GM18505 (cell line): ENCODE data around the gene CMSS1.

Experiments used
- ATAC-seq: cut with Tn5 transposase; IDR thresholded peaks from one replicate; pipeline ENCODE4 v1.9.1; 2021; ENCODE audit not compliant: unreplicated experiment
- POLR2A ChIP-seq: IDR thresholded peaks from 4 replicates; pipeline ENCODE4 v1.6.1; 2011; ENCODE audit warnings: borderline replicate concordance; ENCODE audit not compliant: insufficient read depth, insufficient read length; ENCODE audit errors: extremely low read depth

Gene CMSS1

DNA sequence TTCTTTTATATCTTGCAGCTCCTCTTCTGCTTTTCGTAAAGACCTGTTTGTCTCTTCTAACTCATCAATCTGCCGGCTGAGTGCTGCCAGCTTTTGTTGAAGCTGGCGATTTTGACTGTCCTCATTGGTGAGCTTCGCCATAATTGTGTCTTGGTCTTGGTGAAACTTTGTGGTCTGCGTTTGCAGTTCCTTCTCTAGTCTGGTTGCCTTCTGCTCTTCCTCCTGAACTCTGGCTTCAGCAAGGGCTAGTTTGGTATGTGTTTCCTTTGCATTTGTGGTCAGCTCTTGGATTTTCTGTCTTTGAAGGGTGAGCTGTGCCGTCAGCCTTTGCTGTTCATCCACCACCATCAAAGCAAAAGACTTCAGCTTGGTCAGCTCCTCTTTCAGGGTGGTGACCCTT lies 32.9 kb downstream of the CMSS1 start:
- no peak for ATAC-seq
- TF ChIP-seq POLR2A, result no peak

DNA sequence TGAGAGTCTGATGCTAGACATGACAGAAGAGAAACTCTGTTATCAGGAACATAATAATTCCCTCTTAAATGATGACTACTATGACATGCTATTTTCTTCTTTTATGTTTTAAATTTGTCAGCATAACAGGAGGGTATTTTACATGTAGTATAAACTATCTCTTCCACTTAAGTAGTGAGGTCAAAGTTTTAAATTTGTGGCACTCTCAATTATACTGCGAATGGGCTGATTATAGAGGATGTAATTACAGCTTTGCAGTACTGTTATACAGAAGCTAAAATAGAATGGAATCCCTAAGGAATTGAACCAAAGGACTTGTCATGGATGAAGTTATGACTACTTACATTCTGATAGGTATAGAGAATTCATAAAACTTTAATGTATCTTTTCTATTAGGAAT lies 34.3 kb downstream of the CMSS1 start:
- no peak for ATAC-seq
- no peak for TF ChIP-seq POLR2A

DNA sequence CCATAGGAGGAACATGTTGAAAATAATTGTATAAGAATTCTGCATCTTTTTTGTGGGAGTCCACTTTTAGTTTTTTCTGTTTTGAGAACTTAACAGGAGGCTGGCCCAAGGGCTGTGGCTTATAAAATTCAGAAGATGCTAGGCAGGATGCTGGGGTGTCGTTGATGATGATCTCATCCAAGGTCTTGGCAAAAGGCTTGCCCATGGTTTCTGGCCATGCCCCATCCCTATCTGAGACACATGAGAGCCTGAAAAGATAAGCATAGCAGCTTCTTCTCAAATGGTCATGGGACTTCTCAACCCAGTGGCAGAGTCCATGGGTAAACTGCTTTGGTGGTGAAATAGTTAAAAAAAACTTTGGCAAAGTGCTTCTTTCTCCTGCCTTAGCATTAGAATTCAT lies 35.2 kb downstream of the CMSS1 start:
- ATAC-seq, result no peak
- no peak for TF ChIP-seq POLR2A

DNA sequence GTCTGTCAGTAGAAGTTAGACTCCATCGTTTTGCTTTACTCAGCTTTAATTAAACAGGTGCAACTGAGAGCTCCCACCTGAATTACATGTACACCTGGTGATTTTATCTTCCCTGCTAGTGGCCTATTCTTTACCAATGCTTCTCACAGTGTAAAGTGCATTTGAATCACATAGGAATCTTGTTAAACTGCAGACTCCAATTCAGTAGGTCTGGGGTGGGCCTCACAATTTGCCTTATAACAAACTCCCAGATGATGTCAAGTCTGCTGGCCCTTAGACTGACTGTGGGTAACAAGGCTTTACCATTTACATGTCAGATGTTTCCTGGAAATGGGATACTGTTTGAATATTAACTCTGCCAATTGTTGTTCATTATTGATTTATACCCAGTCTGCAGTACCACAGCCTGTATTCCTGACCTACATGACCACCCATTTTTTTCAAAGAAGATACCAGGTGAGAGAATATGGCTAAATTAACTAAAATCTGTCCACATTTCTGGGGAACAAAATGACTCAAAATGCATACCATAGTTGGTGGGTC lies 37.2 kb downstream of the CMSS1 start:
- no peak for TF ChIP-seq POLR2A
- no peak for ATAC-seq

DNA sequence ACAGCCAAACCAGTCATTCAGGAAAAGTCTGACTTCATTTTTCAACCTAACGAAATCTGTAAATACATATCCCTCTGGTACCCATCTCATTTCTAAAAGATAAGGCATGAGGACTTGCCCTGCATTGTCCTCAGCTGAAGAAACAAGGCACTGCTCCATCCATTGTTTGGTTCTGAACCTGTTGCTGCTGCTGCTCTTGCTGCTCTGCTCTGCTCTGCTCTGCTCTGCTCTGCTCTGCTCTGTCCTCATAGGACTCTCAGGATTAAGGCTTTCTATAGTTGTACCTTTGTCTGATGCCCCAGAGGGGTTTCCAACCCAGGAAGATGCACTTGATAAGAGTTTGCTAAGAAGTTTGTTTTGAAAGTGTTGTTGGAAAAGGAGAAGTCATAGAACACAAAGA lies 38.2 kb downstream of the CMSS1 start:
- no peak for TF ChIP-seq POLR2A
- no peak for ATAC-seq

DNA sequence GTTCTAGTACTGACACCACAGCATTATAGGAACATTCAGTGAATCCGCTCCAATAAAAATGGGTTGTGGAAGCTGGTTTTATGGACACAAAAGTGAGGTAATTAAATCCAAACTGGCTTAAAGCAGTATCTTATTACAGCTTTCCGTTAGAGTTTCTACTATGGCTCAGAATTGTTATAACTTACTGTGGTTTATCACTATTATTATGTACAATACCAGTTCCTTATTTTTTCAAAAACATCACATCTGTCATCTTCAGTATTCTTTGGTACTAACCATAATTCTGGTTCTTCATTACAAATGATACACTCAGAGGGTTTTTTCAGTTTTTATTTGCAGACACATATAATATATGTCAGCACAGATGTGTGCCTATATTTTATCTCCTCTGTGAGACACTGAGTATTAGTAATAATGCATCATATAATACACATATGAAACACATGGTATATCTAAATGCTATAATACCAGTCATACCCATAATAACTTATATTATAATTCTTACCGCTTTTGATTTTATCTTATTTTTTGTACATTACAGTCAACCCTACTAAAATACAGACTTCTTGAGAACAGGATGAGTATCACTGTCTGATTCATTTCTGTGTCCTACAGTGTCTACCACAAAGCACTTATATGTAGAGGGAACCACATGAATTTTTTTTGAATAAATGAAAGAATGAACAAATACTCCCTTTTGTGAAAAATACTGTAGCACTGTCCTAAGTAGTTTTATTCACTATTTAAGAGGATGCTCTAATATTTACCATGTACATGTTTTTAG lies 39.0 kb downstream of the CMSS1 start:
- TF ChIP-seq POLR2A, result no peak
- no peak for ATAC-seq

DNA sequence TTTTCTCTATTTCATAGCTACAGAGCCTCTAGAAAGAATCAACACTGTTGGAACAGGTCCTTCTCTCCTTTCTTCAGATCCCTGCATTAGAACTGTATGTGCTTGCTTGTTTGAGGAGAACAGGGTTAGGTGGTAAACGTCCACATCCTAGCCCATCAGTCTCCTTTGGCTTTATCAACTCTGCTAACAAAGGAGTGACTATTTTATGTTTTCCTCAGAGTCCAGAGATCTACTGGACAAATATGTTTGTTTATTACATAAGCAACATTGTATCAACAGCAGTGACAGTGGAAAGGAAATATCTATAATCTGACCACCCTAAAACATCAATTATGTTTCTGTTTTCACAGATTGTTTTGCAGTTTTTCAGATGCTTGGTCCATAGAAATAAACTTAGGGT lies 39.6 kb downstream of the CMSS1 start:
- no peak for TF ChIP-seq POLR2A
- ATAC-seq, result no peak

DNA sequence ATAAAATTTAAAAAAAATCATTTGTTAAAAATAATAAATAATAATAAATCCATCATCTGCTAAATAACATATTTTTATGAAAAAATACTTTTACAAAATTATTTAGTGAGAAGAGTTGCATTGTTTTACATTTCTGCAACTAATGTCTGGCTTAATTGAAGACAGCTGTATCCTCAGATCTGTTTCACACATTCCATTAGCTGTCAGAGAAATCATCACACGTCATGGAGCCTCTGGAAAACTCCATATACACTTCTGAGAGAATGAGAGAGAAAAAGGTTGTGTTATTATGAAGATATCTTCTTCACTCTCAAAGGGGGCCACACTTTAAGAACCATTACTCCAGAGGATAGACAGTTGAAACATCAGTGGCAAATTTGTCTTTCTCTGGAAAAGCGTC lies 40.8 kb downstream of the CMSS1 start:
- no peak for TF ChIP-seq POLR2A
- ATAC-seq, result no peak

DNA sequence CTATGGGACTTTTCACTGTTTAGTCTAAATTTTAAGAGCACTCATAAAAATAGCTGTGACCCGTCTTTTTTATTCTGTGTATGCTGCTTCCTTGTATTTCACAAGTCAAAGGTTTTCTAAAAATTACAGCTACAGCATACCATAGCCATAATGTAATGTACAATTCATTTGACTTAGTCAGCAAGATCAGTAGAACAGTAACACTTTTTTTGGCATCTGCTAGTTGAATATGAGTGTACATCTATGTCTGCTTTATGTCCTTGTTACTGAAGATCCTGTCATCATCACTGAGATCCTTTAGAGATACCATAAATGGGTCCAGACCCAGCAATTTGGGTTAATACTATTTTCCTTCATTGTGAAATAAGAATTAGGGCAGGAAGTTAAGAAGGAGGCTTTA lies 42.2 kb downstream of the CMSS1 start:
- no peak for ATAC-seq
- no peak for TF ChIP-seq POLR2A

DNA sequence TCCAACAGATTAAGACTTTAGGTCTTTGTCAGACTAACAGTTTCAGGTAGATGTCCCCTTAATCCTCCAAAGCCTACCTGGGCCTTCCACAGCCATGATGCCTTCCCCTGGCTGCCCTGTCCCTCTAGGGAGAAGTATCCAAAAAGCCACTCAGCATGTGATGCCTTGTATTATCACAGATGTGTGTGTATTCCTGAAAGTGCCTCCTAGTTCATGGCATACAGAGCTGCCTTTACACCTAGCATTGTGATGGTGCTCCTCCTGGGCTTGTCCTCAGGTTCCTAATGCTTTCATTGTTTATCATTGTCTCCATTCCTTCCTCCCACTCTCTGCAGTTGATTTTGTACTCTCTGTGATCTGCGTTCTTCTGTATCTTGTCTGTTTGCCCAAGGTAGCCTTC lies 43.6 kb downstream of the CMSS1 start:
- TF ChIP-seq POLR2A, result no peak
- no peak for ATAC-seq

DNA sequence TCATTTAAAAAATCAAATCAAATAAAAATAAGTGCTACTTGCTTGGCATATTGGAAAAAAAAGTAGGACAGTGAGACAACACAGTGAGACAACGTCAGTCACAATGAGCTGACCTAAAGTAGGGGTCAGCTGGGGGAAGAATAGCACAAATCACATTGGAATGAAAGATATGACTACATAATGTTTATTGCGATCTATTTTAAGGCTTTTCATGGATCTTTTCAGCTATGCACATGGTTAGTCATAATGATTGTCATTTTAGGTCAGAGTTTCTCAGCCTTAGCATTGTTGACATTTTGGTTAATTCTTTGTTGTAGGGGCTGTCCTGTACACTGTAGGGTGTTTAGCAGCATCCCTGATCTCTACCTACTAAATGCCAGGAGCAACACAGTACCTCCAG lies 44.5 kb downstream of the CMSS1 start:
- TF ChIP-seq POLR2A, result no peak

DNA sequence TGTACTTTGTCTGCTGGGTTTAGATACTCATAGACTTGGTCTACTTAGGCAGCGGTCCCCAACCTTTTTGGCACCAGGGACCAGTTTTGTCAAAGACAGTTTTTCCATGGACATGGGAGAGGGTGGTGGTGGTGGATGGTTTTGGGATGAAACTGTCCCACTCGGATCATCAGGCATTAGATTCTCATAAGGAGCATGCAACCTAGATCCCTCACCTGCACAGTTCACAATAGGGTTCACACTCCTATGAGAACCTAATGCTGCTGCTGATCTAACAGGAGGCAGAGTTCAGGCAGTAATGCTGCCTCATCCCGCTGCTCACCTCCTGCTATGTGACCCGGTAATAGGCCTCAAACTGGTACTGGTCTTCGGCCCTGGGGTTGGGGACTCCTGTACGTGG lies 45.3 kb downstream of the CMSS1 start:
- TF ChIP-seq POLR2A, result no peak
- ATAC-seq, result no peak

More for the DNA sequence above, 44.5 kb downstream of the CMSS1 start:
- no peak for ATAC-seq

DNA sequence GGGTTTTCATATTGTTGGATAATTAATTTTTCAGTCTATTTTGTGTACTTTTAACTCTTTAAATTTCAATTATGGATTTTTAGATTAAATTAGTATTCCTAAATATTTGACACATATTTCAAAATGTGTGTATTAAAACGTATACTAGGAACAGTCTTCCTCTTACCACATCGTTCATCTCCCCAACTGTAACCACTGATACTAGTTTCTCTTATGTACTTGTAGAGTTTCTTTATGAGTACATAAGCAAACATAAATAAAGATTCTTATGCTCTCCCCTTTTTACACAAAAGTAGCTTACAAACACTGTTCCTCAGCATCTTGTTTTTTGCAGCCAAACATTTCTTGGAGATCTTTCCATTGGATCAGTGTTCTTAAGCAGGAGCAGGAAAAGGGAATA lies 45.9 kb downstream of the CMSS1 start:
- no peak for TF ChIP-seq POLR2A
- ATAC-seq, result no peak

DNA sequence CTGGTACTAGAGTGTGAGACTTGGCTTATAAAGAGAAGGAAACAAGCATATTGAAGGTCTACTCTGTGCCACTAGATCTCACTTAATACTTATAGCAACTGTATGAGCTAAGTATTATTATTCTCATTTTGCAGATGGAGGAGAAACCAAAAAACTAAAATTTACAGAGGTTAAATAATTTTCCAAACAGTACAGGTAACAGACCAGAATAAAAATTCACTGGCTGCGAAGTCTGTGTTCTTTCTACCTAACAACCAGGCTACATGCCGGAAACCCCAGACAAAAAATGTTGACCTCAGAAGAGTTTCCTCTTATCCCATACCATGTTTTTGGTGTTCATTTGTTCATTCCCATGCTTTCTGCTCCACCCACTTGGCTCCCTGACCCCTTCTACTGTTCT lies 46.6 kb downstream of the CMSS1 start:
- TF ChIP-seq POLR2A, result no peak

More for the DNA sequence above, 46.6 kb downstream of the CMSS1 start:
- ATAC-seq, result no peak
